OCI-LY3 (cell line): ENCODE data around the gene ARNT2.

Experiments
- H2AFZ ChIP-seq: fragments of 200-600, 300-600 bp; shearing (Covaris generic); 2 replicates; pipeline ENCODE4 v1.6.0; 2014; ENCODE audit warnings: antibody characterized with exemption, low read depth, low read length
- H3K27ac ChIP-seq: fragments of 200-600, 300-600 bp; sonication (generic); 2 replicates; pipeline ENCODE4 v1.5.1; 2014; ENCODE audit warnings: mild to moderate bottlenecking, low read length, moderate library complexity, mixed read lengths
- H3K27me3 ChIP-seq: fragments of 200-600, 300-600 bp; sonication (generic); 2 replicates; pipeline ENCODE4 v1.6.1; 2014; ENCODE audit warnings: low read depth, low read length, mixed read lengths
- H3K36me3 ChIP-seq: fragments of 200-600, 300-600 bp; sonication (generic); replicated peaks from 2 replicates; pipeline ENCODE3; 2014; ENCODE audit warnings: low read depth, low read length, mixed read lengths
- H3K4me1 ChIP-seq: fragments of 300-600, 200-600 bp; sonication (generic); 2 replicates; pipeline ENCODE4 v1.6.1; 2014; ENCODE audit warnings: low read length, mixed read lengths
- H3K4me2 ChIP-seq: fragments of 200-600, 300-600 bp; sonication (generic); 2 replicates; pipeline ENCODE4 v1.6.1; 2014; ENCODE audit warnings: low read length, mixed read lengths
- H3K4me3 ChIP-seq: fragments of 300-600, 200-600 bp; sonication (generic); 2 replicates; pipeline ENCODE4 v1.5.1; 2014; ENCODE audit warnings: antibody characterized with exemption, mild to moderate bottlenecking, low read length, moderate library complexity
- H3K79me2 ChIP-seq: fragments of 300-600, 200-600 bp; shearing (Covaris generic); 2 replicates; pipeline ENCODE4 v1.6.1; 2014; ENCODE audit warnings: mild to moderate bottlenecking, low read length, mixed read lengths
- H3K9ac ChIP-seq: fragments of 300-600, 200-600 bp; shearing (Covaris generic); 2 replicates; pipeline ENCODE4 v1.6.0; 2014; ENCODE audit warnings: mild to moderate bottlenecking, low read length, moderate library complexity
- H3K9me3 ChIP-seq: fragments of 200-600, 300-600 bp; shearing (Covaris generic); 2 replicates; pipeline ENCODE4 v1.6.1; 2014; ENCODE audit warnings: low read length, mixed read lengths; ENCODE audit not compliant: insufficient read depth
- H4K20me1 ChIP-seq: fragments of 200-600, 300-600 bp; sonication (generic); 2 replicates; pipeline ENCODE4 v1.6.1; 2016; ENCODE audit warnings: low read length, mixed read lengths; ENCODE audit not compliant: insufficient read depth
- CTCF ChIP-seq: fragments of 200-600, 300-600 bp; sonication (generic); IDR thresholded peaks from 2 replicates; pipeline ENCODE4 v1.5.1; 2014; ENCODE audit warnings: antibody characterized with exemption, low read length, low read depth
- EZH2phosphoT487 ChIP-seq: fragments of 200-600 bp; shearing (Covaris generic); IDR thresholded peaks from 2 replicates; pipeline ENCODE4 v1.6.1; 2018; ENCODE audit warnings: antibody characterized with exemption, mixed run types, low read depth

ARNT2 gene

GRCh38 chr15:80568876-80569605, 164.9 kb downstream of the ARNT2 start:
- Histone ChIP-seq H3K4me1 (peaks cover 36% of the 10 kb centered on the region), H3K4me2 (0 out of 2 replicates have a peak overlapping the region, but pooled peaks have one; percentile 36), H3K36me3 (no peaks in the 10 kb centered on the region), H2AFZ (no peak overlapping the region), H3K27me3 (no peaks in the 10 kb centered on the region), H3K9ac (no peak overlapping the region), H3K79me2 (no peaks in the 10 kb centered on the region), H3K27ac (no peak overlapping the region), H4K20me1 (no peaks in the 10 kb centered on the region), H3K9me3 (no peaks in the 10 kb centered on the region), H3K4me3 (no peak overlapping the region)
- TF ChIP-seq EZH2phosphoT487 (no peak), CTCF (no peak)

DNA sequence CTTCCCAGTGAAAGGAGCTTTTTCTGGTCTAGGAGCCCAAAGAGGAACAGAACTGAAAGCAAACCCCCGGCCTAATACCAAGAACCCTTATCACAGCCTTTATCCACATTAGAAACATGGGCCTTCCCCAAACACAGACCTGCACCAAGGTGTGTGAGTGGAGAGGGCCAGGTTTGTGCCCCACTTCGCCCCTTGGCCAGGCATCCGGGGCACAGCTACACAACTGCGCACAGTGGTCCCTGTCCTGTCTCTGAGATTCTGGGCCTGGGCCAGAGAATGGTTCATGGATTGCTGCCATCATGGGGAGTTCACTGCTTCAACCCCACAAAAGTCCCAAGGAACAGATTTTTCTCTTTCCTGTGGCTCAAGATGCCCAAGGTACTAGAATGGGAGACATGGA, 165.5 kb downstream of the ARNT2 start:
- H4K20me1 ChIP-seq = no peaks in the 10 kb centered on the region
- no peak overlapping the region for H3K9ac ChIP-seq
- H3K36me3 ChIP-seq = no peaks in the 10 kb centered on the region
- TF ChIP-seq EZH2phosphoT487 (no peak), CTCF (no peak)
- peaks cover 35% of the 10 kb centered on the region for H3K4me1 ChIP-seq
- no peaks in the 10 kb centered on the region for H3K27me3 ChIP-seq
- no peak overlapping the region for H2AFZ ChIP-seq
- no peak overlapping the region for H3K27ac ChIP-seq
- H3K4me3 ChIP-seq = no peak overlapping the region
- no peak overlapping the region for H3K4me2 ChIP-seq
- H3K79me2 ChIP-seq = no peaks in the 10 kb centered on the region
- no peaks in the 10 kb centered on the region for H3K9me3 ChIP-seq

DNA sequence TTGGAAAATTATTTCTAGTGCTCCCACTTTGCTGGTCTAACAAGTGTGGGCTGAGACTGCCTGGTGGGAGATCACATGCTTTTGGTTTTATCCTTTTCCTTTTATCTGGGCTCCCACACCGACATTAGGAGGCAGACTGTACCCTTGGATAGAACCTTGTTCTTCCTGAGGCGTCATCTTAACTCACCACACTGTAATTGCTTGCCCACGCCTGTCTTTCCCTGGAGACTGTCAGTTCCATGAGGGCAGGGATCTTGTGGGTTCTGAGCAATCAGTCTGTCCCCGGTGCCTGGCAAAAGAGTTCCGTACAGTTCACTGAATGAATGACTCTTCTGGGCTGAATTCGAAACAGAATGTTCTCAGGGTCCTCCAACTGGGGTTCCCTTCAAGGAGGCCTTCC, 166.4 kb downstream of the ARNT2 start:
- Histone ChIP-seq H2AFZ (no peak overlapping the region), H3K27ac (no peak overlapping the region), H3K36me3 (no peaks in the 10 kb centered on the region), H3K4me1 (peaks cover 26% of the 10 kb centered on the region), H3K27me3 (no peaks in the 10 kb centered on the region), H4K20me1 (no peaks in the 10 kb centered on the region), H3K9me3 (no peaks in the 10 kb centered on the region), H3K4me3 (no peak overlapping the region), H3K4me2 (no peak overlapping the region), H3K79me2 (no peaks in the 10 kb centered on the region), H3K9ac (no peak overlapping the region)
- no peak for TF ChIP-seq CTCF

- Histone ChIP-seq H3K27me3 (no peaks in the 10 kb centered on the region), H3K27ac (no peak overlapping the region), H3K79me2 (no peaks in the 10 kb centered on the region), H3K9me3 (no peaks in the 10 kb centered on the region), H3K4me2 (no peak overlapping the region), H2AFZ (no peak overlapping the region), H3K4me3 (no peak overlapping the region), H3K9ac (no peak overlapping the region), H4K20me1 (no peaks in the 10 kb centered on the region), H3K36me3 (no peaks in the 10 kb centered on the region), H3K4me1 (peaks cover 16% of the 10 kb centered on the region)
- no peak for TF ChIP-seq CTCF
- TF ChIP-seq EZH2phosphoT487 = no peak
Observed at GRCh38 chr15:80572337-80572736, 168.2 kb downstream of the ARNT2 start.
